Lung (tissue), 12 donors: ENCODE data around the gene EPHA4. TPM values are rescaled to one million over a fixed set of nuclear protein-coding genes. Genes with fewer than 3 reads are reported as not detected.

ENCODE experiments used
- ATAC-seq: fragments of 200-7000 bp; cut with Tn5 transposase; one replicate; pipeline ENCODE4 v1.9.1; 2020; ENCODE audit warnings: moderate number of reproducible peaks; ENCODE audit not compliant: insufficient read depth, low FRiP score
- DNase-seq, 3 donors: peaks; one replicate each; pipeline ENCODE4 v3.0.0-alpha.2; 2013 to 2017
- H3K27ac ChIP-seq, 2 donors: one replicate each; pipeline ENCODE4 v1.5.1; 2013; ENCODE audit warnings: mild to moderate bottlenecking in 2 of 2, moderate library complexity in 2 of 2, control low read depth in 1 of 2, inconsistent platforms in 1 of 2, low read depth in 1 of 2, low read length in 1 of 2
- H3K27me3 ChIP-seq, 3 donors: one replicate each; pipeline ENCODE4 v1.5.1; 2013; ENCODE audit warnings: low read length in 2 of 3; ENCODE audit not compliant: control insufficient read depth in 3 of 3, insufficient read depth in 3 of 3
- H3K36me3 ChIP-seq, 4 donors: one replicate each; pipeline ENCODE4 v1.5.1; 2013; ENCODE audit warnings: low read length in 4 of 4, mild to moderate bottlenecking in 1 of 4, moderate library complexity in 1 of 4; ENCODE audit not compliant: control insufficient read depth in 4 of 4, insufficient read depth in 4 of 4
- H3K4me1 ChIP-seq, 5 donors: one replicate each; pipeline ENCODE4 v1.5.1; 2013; ENCODE audit warnings: low read length in 5 of 5, mild to moderate bottlenecking in 2 of 5, moderate library complexity in 1 of 5; ENCODE audit not compliant: control insufficient read depth in 5 of 5, insufficient read depth in 5 of 5
- H3K4me3 ChIP-seq: one replicate; pipeline ENCODE4 v1.5.1; 2013; ENCODE audit warnings: mild to moderate bottlenecking, control low read depth, moderate library complexity
- H3K9ac ChIP-seq, 2 donors: one replicate each; pipeline ENCODE4 v1.5.1; 2013; ENCODE audit warnings: low read length in 2 of 2, control low read depth in 1 of 2; ENCODE audit not compliant: insufficient read depth in 1 of 2
- H3K9me3 ChIP-seq, 4 donors: one replicate each; pipeline ENCODE4 v1.5.1; 2013; ENCODE audit warnings: low read length in 3 of 4, mild to moderate bottlenecking in 1 of 4, moderate library complexity in 1 of 4; ENCODE audit not compliant: control insufficient read depth in 4 of 4, insufficient read depth in 3 of 4
- CTCF ChIP-seq: IDR thresholded peaks from 2 replicates; pipeline ENCODE4 v1.5.1; 2012; ENCODE audit warnings: mild to moderate bottlenecking; ENCODE audit errors: control extremely low read depth, extremely low read depth
- WGBS, 2 donors: extraction: QIAGEN DNeasy Blood & Tissue Kit; methylation state at CpG; one replicate each; pipeline ENCODE4 v1.1.7; 2013; 5-methylcytosine and 5-hydroxymethylcytosine counted together
- polyA plus RNA-seq, 2 donors: library from polyadenylated mRNA; stranded (reverse); fragments of 200-250 nt; gene quantifications; one replicate each; pipeline ENCODE4 v1.2.1, GENCODE V29; 2013
- total RNA-seq, 2 donors: library from RNA; depleted of rRNA in 1 of 2; stranded (reverse); fragments of >200 nt in 1 of 2; gene quantifications; one replicate each; pipeline ENCODE4 v1.2.1, GENCODE V29; 2014 to 2021
- donor health status: control.
- donor health status: control.
- donor health status: Bipolar disorder and iron deficiency.
- donor health status: healthy.
- donor health status: DM: yes; HTN: yes; CAD: no.

Gene EPHA4
- total and polyA plus RNA-seq, 4 donors, result 2.5 to 28.8 (median 14.7) TPM

- TF ChIP-seq CTCF, result no peak
- H3K27me3 ChIP-seq, result no peaks in the 10 kb centered on the region
- 93 to 94% methylated on average over 5 of the region's 5 CpGs for WGBS, 2 donors
Observed at GRCh38 chr2:221407765-221408164, 164.3 kb downstream of the EPHA4 start.

GRCh38 chr2:221405521-221405920 lies 166.6 kb downstream of the EPHA4 start:
- no peaks in the 10 kb centered on the region for H3K4me1 ChIP-seq
- ATAC-seq, result no peak

More at GRCh38 chr2:221407765-221408164, 164.3 kb downstream of the EPHA4 start:
- no peak overlapping the region for H3K9ac ChIP-seq
- no peak for DNase-seq
- H3K9me3 ChIP-seq, result peaks cover 0 to 1% (median 0%) of the 10 kb centered on the region in 4 donors
- ATAC-seq, result no peak
- H3K27ac ChIP-seq, result no peak overlapping the region
- no peak overlapping the region for H3K4me3 ChIP-seq
- H3K4me1 ChIP-seq, result no peaks in the 10 kb centered on the region
- no peaks in the 10 kb centered on the region for H3K36me3 ChIP-seq

GRCh38 chr2:221402072-221402471 lies 170.0 kb downstream of the EPHA4 start:
- Histone ChIP-seq H3K4me1 (no peaks in the 10 kb centered on the region), H3K4me3 (no peak overlapping the region), H3K36me3 (no peaks in the 10 kb centered on the region), H3K27me3 (no peaks in the 10 kb centered on the region), H3K27ac (no peak overlapping the region), H3K9ac (no peak overlapping the region), H3K9me3 (peaks cover 0 to 4% (median under 1%) of the 10 kb centered on the region in 4 donors)
- no peak for TF ChIP-seq CTCF
- no peak for ATAC-seq
- no peak for DNase-seq
- 87 to 93% methylated on average over 1 of the region's 1 CpG for WGBS, 2 donors

More at GRCh38 chr2:221405521-221405920, 166.6 kb downstream of the EPHA4 start:
- Histone ChIP-seq H3K4me3 (no peak overlapping the region), H3K36me3 (no peaks in the 10 kb centered on the region), H3K9ac (no peak overlapping the region), H3K27ac (no peak overlapping the region), H3K9me3 (peaks cover 0 to 1% (median 0%) of the 10 kb centered on the region in 4 donors), H3K27me3 (no peaks in the 10 kb centered on the region)
- no peak for DNase-seq
- TF ChIP-seq CTCF, result no peak

- Histone ChIP-seq H3K4me1 (no peaks in the 10 kb centered on the region), H3K27ac (no peak overlapping the region), H3K36me3 (no peaks in the 10 kb centered on the region), H3K9me3 (peaks cover 0 to 4% (median 0%) of the 10 kb centered on the region in 4 donors), H3K9ac (no peak overlapping the region), H3K27me3 (no peaks in the 10 kb centered on the region), H3K4me3 (no peak overlapping the region)
- DNase-seq (peak in 2 of 3 donors; percentile 27), ATAC-seq (no peak)
- no peak for TF ChIP-seq CTCF
- 89 to 97% methylated on average over 4 of the region's 4 CpGs for WGBS, 2 donors
Observed at GRCh38 chr2:221400411-221400810, 171.7 kb downstream of the EPHA4 start.
